Neural progenitor cell (in vitro differentiated cells): ENCODE measurements around the gene WDR35. TPM values are rescaled to one million over a fixed set of nuclear protein-coding genes. Genes with fewer than 3 reads are reported as not detected.
A peak's percentile ranks its signal among the peaks of the same experiment; 100 is the strongest.

Experiments
- DNase-seq: peaks from one replicate; pipeline ENCODE4 v3.0.0-alpha.2; 2016; ENCODE audit warnings: low spot score
- H2AFZ ChIP-seq: fragments of 200-600 bp; sonication (generic); replicated peaks from 2 replicates; pipeline ENCODE4 v1.6.1; 2016; ENCODE audit warnings: antibody characterized with exemption
- H3F3A ChIP-seq: fragments of 200-600 bp; sonication (generic); 2 replicates; pipeline ENCODE4 v1.6.1; 2016; ENCODE audit warnings: antibody characterized with exemption, low read depth
- H3K27ac ChIP-seq: fragments of 200-600 bp; sonication (generic); 2 replicates; pipeline ENCODE4 v1.5.1; 2016; ENCODE audit warnings: mild to moderate bottlenecking
- H3K27me3 ChIP-seq: fragments of 200-600 bp; sonication (generic); 2 replicates; pipeline ENCODE4 v1.6.1; 2016; ENCODE audit warnings: mild to moderate bottlenecking, moderate library complexity
- H3K36me3 ChIP-seq: fragments of 200-600 bp; sonication (generic); 2 replicates; pipeline ENCODE4 v1.5.1; 2016
- H3K4me1 ChIP-seq: fragments of 200-600 bp; sonication (generic); 2 replicates; pipeline ENCODE4 v1.6.1; 2016; ENCODE audit warnings: mixed run types
- H3K4me2 ChIP-seq: fragments of 200-600 bp; sonication (generic); 2 replicates; pipeline ENCODE4 v1.6.1; 2016
- H3K4me3 ChIP-seq: fragments of 200-600 bp; sonication (generic); 2 replicates; pipeline ENCODE4 v1.5.1; 2016
- H3K79me2 ChIP-seq: fragments of 200-600 bp; sonication (generic); 2 replicates; pipeline ENCODE4 v1.6.1; 2016; ENCODE audit warnings: low read depth
- H3K9ac ChIP-seq: fragments of 200-600 bp; sonication (generic); 2 replicates; pipeline ENCODE4 v1.6.1; 2016
- H3K9me3 ChIP-seq: fragments of 200-600 bp; sonication (generic); 2 replicates; pipeline ENCODE4 v1.5.1; 2016; ENCODE audit warnings: low read depth
- H4K20me1 ChIP-seq: fragments of 200-600 bp; sonication (generic); 2 replicates; pipeline ENCODE4 v1.6.1; 2016; ENCODE audit warnings: low read depth
- H3K27ac Mint-ChIP-seq: 3 replicates; pipeline ENCODE4 v1.8.0; 2021; ENCODE audit warnings: mixed read lengths
- H3K27me3 Mint-ChIP-seq: 2 replicates; pipeline ENCODE4 v1.8.0; 2022; ENCODE audit warnings: low read depth, mild to moderate bottlenecking, inconsistent platforms, moderate library complexity, mixed read lengths; ENCODE audit not compliant: insufficient read depth
- H3K36me3 Mint-ChIP-seq: 3 replicates; pipeline ENCODE4 v1.8.0; 2021; ENCODE audit warnings: mixed read lengths
- H3K4me1 Mint-ChIP-seq: 3 replicates; pipeline ENCODE4 v1.8.0; 2021; ENCODE audit warnings: mixed read lengths
- H3K4me3 Mint-ChIP-seq: 3 replicates; pipeline ENCODE4 v1.8.0; 2021; ENCODE audit warnings: mild to moderate bottlenecking, moderate library complexity, mixed read lengths
- H3K9me3 Mint-ChIP-seq: 3 replicates; pipeline ENCODE4 v1.8.0; 2020; ENCODE audit warnings: mixed read lengths
- EZH2 ChIP-seq: fragments of 200-600 bp; sonication (generic); IDR thresholded peaks from 2 replicates; pipeline ENCODE4 v1.6.1; 2017; ENCODE audit warnings: antibody characterized with exemption, mild to moderate bottlenecking, moderate library complexity
- EZH2phosphoT487 ChIP-seq: fragments of 200-600 bp; sonication (generic); IDR thresholded peaks from 2 replicates; pipeline ENCODE4 v1.6.1; 2017; ENCODE audit warnings: antibody characterized with exemption
- total RNA-seq: library from RNA; depleted of rRNA; stranded (reverse); fragments of >200 nt; gene quantifications from 2 replicates; pipeline ENCODE4 v1.2.3, GENCODE V29; 2015; ENCODE audit warnings: low replicate concordance
- TF ChIP-seq, protein P1 (sequence below): fragments of 200-600 bp; sonication (generic); IDR thresholded peaks from 2 replicates; pipeline ENCODE4 v1.5.1; 2017; ENCODE audit warnings: antibody characterized with exemption, mild to moderate bottlenecking

WDR35 gene
- total RNA-seq, 1 donor from 2014 or later = 31.6 TPM

DNA sequence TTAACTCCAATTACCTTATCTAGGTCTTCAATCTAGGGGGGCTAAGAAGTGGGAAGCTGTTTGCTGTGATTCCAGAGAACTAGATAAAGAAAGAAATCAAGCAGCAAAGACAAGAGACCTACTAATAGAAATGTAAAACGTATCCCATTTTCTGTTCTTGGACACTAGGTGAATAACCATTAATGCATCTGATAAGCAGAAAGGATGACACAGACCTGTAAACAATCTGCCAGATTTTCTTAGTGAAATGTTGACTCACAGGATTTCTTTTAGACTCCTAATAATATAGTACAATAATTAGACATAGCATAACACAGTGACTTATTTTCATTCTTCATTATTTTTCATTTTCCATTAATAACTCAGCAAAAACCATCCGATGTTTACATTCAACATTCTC is 1.3 kb downstream of the WDR35 start:
- Histone ChIP-seq H3K4me3 (peak overlapping the region; percentile 84), H2AFZ (no peak overlapping the region)

GRCh38 chr2:19987936-19988335 is 2.0 kb downstream of the WDR35 start:
- DNase-seq = no peak
- TF ChIP-seq, protein P1, sequence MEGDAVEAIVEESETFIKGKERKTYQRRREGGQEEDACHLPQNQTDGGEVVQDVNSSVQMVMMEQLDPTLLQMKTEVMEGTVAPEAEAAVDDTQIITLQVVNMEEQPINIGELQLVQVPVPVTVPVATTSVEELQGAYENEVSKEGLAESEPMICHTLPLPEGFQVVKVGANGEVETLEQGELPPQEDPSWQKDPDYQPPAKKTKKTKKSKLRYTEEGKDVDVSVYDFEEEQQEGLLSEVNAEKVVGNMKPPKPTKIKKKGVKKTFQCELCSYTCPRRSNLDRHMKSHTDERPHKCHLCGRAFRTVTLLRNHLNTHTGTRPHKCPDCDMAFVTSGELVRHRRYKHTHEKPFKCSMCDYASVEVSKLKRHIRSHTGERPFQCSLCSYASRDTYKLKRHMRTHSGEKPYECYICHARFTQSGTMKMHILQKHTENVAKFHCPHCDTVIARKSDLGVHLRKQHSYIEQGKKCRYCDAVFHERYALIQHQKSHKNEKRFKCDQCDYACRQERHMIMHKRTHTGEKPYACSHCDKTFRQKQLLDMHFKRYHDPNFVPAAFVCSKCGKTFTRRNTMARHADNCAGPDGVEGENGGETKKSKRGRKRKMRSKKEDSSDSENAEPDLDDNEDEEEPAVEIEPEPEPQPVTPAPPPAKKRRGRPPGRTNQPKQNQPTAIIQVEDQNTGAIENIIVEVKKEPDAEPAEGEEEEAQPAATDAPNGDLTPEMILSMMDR = no peak
- TF ChIP-seq EZH2 (no peak), EZH2phosphoT487 (no peak)
- H3K27me3 ChIP-seq = no peaks in the 10 kb centered on the region
- H3K27me3 Mint-ChIP-seq = peaks cover 3% of the 10 kb centered on the region
- H4K20me1 ChIP-seq = no peaks in the 10 kb centered on the region
- H2AFZ ChIP-seq = no peak overlapping the region
- H3K27ac Mint-ChIP-seq = peak overlapping the region; percentile 25
- peaks cover 20% of the 10 kb centered on the region for H3K4me1 ChIP-seq
- peak overlapping the region; percentile 84 for H3K4me3 ChIP-seq
- no peak overlapping the region for H3K27ac ChIP-seq
- no peaks in the 10 kb centered on the region for H3K9me3 ChIP-seq
- peaks cover 25% of the 10 kb centered on the region for H3F3A ChIP-seq
- H3K79me2 ChIP-seq = peaks cover 65% of the 10 kb centered on the region
- no peaks in the 10 kb centered on the region for H3K36me3 ChIP-seq
- peaks cover 34% of the 10 kb centered on the region for H3K4me1 Mint-ChIP-seq
- peaks cover 20% of the 10 kb centered on the region for H3K36me3 Mint-ChIP-seq
- no peak overlapping the region for H3K9ac ChIP-seq
- no peaks in the 10 kb centered on the region for H3K9me3 Mint-ChIP-seq
- peak overlapping the region; percentile 96 for H3K4me2 ChIP-seq
- peak overlapping the region; percentile 95 for H3K4me3 Mint-ChIP-seq

More for the DNA sequence above, 1.3 kb downstream of the WDR35 start:
- DNase-seq = no peak
- Histone ChIP-seq H4K20me1 (no peaks in the 10 kb centered on the region), H3K9ac (no peak overlapping the region), H3F3A (peaks cover 30% of the 10 kb centered on the region), H3K4me2 (peak overlapping the region; percentile 96), H3K79me2 (peaks cover 59% of the 10 kb centered on the region), H3K27ac (no peak overlapping the region), H3K4me1 (peaks cover 20% of the 10 kb centered on the region), H3K36me3 (no peaks in the 10 kb centered on the region), H3K27me3 (no peaks in the 10 kb centered on the region), H3K9me3 (no peaks in the 10 kb centered on the region)
- Mint-ChIP-seq H3K4me1 (peaks cover 34% of the 10 kb centered on the region), H3K27ac (no peak overlapping the region), H3K36me3 (peaks cover 20% of the 10 kb centered on the region), H3K4me3 (peak overlapping the region; percentile 95), H3K9me3 (no peaks in the 10 kb centered on the region), H3K27me3 (peaks cover 3% of the 10 kb centered on the region)
- TF ChIP-seq EZH2phosphoT487 (no peak), EZH2 (no peak)
- TF ChIP-seq, protein P1 = no peak

- no peak for TF ChIP-seq EZH2
- TF ChIP-seq, protein P1 = no peak
- Histone ChIP-seq H3K9me3 (no peaks in the 10 kb centered on the region), H3K4me3 (no peak overlapping the region), H3K27ac (no peak overlapping the region), H3K79me2 (peaks cover 42% of the 10 kb centered on the region), H3K9ac (no peak overlapping the region), H3K36me3 (no peaks in the 10 kb centered on the region), H3K4me1 (no peaks in the 10 kb centered on the region), H2AFZ (no peak overlapping the region), H3F3A (no peaks in the 10 kb centered on the region), H4K20me1 (no peaks in the 10 kb centered on the region), H3K4me2 (no peak overlapping the region), H3K27me3 (no peaks in the 10 kb centered on the region)
- Mint-ChIP-seq H3K9me3 (no peaks in the 10 kb centered on the region), H3K27ac (no peak overlapping the region), H3K36me3 (peaks cover 27% of the 10 kb centered on the region), H3K27me3 (peaks cover 3% of the 10 kb centered on the region), H3K4me1 (peaks cover 2% of the 10 kb centered on the region), H3K4me3 (no peak overlapping the region)
- no peak for DNase-seq
Measured at GRCh38 chr2:19982268-19982667, 7.6 kb downstream of the WDR35 start.
